ENCODE data around the gene BRD9.

- TF ChIP-seq POLR2A (IDR thresholded peaks at IDR 0.05): no peak
- TF ChIP-seq CTCF (IDR thresholded peaks at IDR 0.05): no peak
Observed at GRCh38 chr5:860506-861150, 32.0 kb downstream of the BRD9 start.

Data from vagina (tissue), 2 donors.